Activated CD8-positive, alpha-beta memory T cell treated with anti-CD3 and anti-CD28 coated beads, Interleukin-2, amount 50 U/mL, for 1 hour (primary cell): Measurements from ENCODE around the gene PCED1A.
"Not testable (repeated sequence)": the region's sequence is repeated elsewhere in the genome, so short reads cannot be mapped to it uniquely, and the experiment has no call there.

Experiments used
- DNase-seq: peaks from one replicate; pipeline ENCODE4 v3.0.0-alpha.2; 2020; ENCODE audit errors: extremely low read depth

Gene PCED1A

GRCh38 chr20:2866236-2866635 lies 25.8 kb upstream of the PCED1A start:
- DNase-seq, result no peak

GRCh38 chr20:2865630-2866029 lies 25.2 kb upstream of the PCED1A start:
- no peak for DNase-seq

GRCh38 chr20:2865101-2865500 lies 24.6 kb upstream of the PCED1A start:
- DNase-seq, result no peak

GRCh38 chr20:2864626-2865025 lies 24.2 kb upstream of the PCED1A start:
- DNase-seq, result no peak

- DNase-seq, result no peak
Measured at GRCh38 chr20:2859330-2860121, 19.1 kb upstream of the PCED1A start.

GRCh38 chr20:2858591-2858990 lies 18.1 kb upstream of the PCED1A start:
- no peak for DNase-seq

GRCh38 chr20:2851086-2851485 lies 10.6 kb upstream of the PCED1A start:
- DNase-seq, result no peak

GRCh38 chr20:2849529-2849928 lies 9.1 kb upstream of the PCED1A start:
- DNase-seq, result no peak

- DNase-seq, result no peak
Measured at GRCh38 chr20:2847802-2848201, 7.3 kb upstream of the PCED1A start.

GRCh38 chr20:2846698-2847097 lies 6.2 kb upstream of the PCED1A start:
- no peak for DNase-seq

- DNase-seq, result no peak
Measured at GRCh38 chr20:2845607-2846006, 5.2 kb upstream of the PCED1A start.

- DNase-seq, result no peak
Measured at GRCh38 chr20:2840967-2841531, 594 bp upstream of the PCED1A start.

GRCh38 chr20:2839732-2840137 lies 720 bp downstream of the PCED1A start:
- no peak for DNase-seq

- no peak for DNase-seq
Measured at GRCh38 chr20:2838847-2839671, 1.4 kb downstream of the PCED1A start.

- no peak for DNase-seq
Measured at GRCh38 chr20:2838170-2838797, 2.2 kb downstream of the PCED1A start.

GRCh38 chr20:2837221-2837960 lies 3.1 kb downstream of the PCED1A start:
- no peak for DNase-seq

- DNase-seq, result no peak
Measured at GRCh38 chr20:2836035-2836434, 4.4 kb downstream of the PCED1A start.

GRCh38 chr20:2835331-2835796 lies 5.1 kb downstream of the PCED1A start:
- no peak for DNase-seq

- no peak for DNase-seq
Measured at GRCh38 chr20:2834401-2835110, 5.9 kb downstream of the PCED1A start.

GRCh38 chr20:2833761-2834160 lies 6.7 kb downstream of the PCED1A start:
- no peak for DNase-seq

- DNase-seq, result not testable (repeated sequence)
Measured at GRCh38 chr20:2831206-2831605, 9.2 kb downstream of the PCED1A start.
